Measurements from ENCODE around the gene FCER1G. TPM values are rescaled to one million over a fixed set of nuclear protein-coding genes. Genes with fewer than 3 reads are reported as not detected.
"Not testable (repeated sequence)": the region's sequence is repeated elsewhere in the genome, so short reads cannot be mapped to it uniquely, and the experiment has no call there.

Gene FCER1G
- total and polyA plus RNA-seq, 4 donors, result 25.4 to 77.1 (median 39.3) TPM

DNA sequence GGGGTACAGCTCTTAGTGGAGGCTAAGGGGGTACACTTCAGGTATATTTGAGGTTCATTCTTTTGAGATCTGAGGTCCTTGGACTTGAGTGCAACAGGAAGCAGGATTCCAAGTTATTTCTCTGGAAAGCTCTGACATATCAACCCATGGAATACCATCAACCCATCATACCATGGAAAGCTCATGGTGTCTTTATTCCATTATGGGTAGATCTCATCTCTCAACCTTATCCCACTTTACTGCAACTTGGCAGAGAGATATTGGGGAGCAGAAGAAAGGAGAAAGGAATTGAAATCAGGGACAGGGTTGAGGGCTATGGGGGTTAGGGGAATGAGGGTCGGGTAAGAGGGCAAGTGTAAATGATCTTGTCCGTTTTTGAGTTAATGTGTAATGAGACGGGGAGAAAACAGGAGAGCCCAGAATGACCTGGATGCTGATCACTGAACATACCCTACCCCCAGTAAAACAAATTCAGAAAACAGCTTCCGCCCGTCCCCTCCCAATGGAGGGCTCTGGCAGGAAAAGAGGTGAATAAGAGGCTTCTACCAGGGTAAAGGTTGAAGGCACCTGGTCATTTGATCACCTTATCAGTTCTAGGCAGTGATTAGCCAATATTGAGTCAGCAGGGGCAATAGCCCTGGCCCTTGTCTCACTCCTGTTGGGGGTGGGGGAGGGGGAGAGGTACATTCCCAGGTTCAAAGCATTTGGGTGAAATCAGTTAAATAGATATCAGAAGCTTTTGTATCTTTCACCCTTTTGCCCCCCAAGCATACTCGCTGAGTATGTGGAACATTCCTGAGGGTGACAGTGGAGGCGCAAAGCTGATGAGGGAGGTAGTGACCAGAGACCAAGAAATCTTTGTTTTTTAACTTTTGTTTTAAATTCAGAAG lies 9.0 kb downstream of the FCER1G start:
- TF ChIP-seq, protein P1, sequence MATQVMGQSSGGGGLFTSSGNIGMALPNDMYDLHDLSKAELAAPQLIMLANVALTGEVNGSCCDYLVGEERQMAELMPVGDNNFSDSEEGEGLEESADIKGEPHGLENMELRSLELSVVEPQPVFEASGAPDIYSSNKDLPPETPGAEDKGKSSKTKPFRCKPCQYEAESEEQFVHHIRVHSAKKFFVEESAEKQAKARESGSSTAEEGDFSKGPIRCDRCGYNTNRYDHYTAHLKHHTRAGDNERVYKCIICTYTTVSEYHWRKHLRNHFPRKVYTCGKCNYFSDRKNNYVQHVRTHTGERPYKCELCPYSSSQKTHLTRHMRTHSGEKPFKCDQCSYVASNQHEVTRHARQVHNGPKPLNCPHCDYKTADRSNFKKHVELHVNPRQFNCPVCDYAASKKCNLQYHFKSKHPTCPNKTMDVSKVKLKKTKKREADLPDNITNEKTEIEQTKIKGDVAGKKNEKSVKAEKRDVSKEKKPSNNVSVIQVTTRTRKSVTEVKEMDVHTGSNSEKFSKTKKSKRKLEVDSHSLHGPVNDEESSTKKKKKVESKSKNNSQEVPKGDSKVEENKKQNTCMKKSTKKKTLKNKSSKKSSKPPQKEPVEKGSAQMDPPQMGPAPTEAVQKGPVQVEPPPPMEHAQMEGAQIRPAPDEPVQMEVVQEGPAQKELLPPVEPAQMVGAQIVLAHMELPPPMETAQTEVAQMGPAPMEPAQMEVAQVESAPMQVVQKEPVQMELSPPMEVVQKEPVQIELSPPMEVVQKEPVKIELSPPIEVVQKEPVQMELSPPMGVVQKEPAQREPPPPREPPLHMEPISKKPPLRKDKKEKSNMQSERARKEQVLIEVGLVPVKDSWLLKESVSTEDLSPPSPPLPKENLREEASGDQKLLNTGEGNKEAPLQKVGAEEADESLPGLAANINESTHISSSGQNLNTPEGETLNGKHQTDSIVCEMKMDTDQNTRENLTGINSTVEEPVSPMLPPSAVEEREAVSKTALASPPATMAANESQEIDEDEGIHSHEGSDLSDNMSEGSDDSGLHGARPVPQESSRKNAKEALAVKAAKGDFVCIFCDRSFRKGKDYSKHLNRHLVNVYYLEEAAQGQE (IDR thresholded peaks at IDR 0.05), result peak; percentile 77
- TF ChIP-seq FOXA1 (IDR thresholded peaks at IDR 0.05) (peak; percentile 59), JUND (IDR thresholded peaks at IDR 0.05) (peak; percentile 81 to 94), RAD21 (IDR thresholded peaks at IDR 0.05) (peak; percentile 39 to 51), HNF4G (IDR thresholded peaks at IDR 0.05) (peak; percentile 33), EGR1 (IDR thresholded peaks at IDR 0.05; ENCODE audit: low read depth in 2 of 2) (peak in 1 of 2 donors; percentile 57), SP1 (IDR thresholded peaks at IDR 0.05) (peak; percentile 99), TAF1 (conservative IDR thresholded peaks at IDR 0.05) (no peak), NR2F2 (IDR thresholded peaks at IDR 0.05) (peak; percentile 60), FOXA2 (IDR thresholded peaks at IDR 0.05) (peak; percentile 69), YY1 (IDR thresholded peaks at IDR 0.05) (peak; percentile 85), HNF4A (conservative IDR thresholded peaks at IDR 0.05) (peak; percentile 80 to 92), GABPA (IDR thresholded peaks at IDR 0.05 in 1 of 2, conservative IDR thresholded peaks at IDR 0.05 in 1 of 2) (peak in 1 of 2 donors; percentile 78), RXRA (IDR thresholded peaks at IDR 0.05) (peak; percentile 97 to 99)
- TF ChIP-seq, protein P2, sequence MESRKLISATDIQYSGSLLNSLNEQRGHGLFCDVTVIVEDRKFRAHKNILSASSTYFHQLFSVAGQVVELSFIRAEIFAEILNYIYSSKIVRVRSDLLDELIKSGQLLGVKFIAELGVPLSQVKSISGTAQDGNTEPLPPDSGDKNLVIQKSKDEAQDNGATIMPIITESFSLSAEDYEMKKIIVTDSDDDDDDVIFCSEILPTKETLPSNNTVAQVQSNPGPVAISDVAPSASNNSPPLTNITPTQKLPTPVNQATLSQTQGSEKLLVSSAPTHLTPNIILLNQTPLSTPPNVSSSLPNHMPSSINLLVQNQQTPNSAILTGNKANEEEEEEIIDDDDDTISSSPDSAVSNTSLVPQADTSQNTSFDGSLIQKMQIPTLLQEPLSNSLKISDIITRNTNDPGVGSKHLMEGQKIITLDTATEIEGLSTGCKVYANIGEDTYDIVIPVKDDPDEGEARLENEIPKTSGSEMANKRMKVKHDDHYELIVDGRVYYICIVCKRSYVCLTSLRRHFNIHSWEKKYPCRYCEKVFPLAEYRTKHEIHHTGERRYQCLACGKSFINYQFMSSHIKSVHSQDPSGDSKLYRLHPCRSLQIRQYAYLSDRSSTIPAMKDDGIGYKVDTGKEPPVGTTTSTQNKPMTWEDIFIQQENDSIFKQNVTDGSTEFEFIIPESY (IDR thresholded peaks at IDR 0.05), result peak; percentile 73
- TF ChIP-seq, protein P3, sequence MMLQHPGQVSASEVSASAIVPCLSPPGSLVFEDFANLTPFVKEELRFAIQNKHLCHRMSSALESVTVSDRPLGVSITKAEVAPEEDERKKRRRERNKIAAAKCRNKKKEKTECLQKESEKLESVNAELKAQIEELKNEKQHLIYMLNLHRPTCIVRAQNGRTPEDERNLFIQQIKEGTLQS (IDR thresholded peaks at IDR 0.05), result peak; percentile 97
- TF ChIP-seq, protein P4, sequence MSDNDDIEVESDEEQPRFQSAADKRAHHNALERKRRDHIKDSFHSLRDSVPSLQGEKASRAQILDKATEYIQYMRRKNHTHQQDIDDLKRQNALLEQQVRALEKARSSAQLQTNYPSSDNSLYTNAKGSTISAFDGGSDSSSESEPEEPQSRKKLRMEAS (IDR thresholded peaks at IDR 0.05), result peak; percentile 70
- TF ChIP-seq, protein P5, sequence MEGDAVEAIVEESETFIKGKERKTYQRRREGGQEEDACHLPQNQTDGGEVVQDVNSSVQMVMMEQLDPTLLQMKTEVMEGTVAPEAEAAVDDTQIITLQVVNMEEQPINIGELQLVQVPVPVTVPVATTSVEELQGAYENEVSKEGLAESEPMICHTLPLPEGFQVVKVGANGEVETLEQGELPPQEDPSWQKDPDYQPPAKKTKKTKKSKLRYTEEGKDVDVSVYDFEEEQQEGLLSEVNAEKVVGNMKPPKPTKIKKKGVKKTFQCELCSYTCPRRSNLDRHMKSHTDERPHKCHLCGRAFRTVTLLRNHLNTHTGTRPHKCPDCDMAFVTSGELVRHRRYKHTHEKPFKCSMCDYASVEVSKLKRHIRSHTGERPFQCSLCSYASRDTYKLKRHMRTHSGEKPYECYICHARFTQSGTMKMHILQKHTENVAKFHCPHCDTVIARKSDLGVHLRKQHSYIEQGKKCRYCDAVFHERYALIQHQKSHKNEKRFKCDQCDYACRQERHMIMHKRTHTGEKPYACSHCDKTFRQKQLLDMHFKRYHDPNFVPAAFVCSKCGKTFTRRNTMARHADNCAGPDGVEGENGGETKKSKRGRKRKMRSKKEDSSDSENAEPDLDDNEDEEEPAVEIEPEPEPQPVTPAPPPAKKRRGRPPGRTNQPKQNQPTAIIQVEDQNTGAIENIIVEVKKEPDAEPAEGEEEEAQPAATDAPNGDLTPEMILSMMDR (IDR thresholded peaks at IDR 0.05; ENCODE audit: low read depth, low read length, missing input control), result no peak
- Histone ChIP-seq H3K9ac (ENCODE audit: low read depth in 1 of 2, low read length in 2 of 2) (peak overlapping the region in 1 of 2 donors; percentile 47), H3K4me3 (ENCODE audit: low read depth in 1 of 3, low read length in 3 of 3) (peak overlapping the region in 2 of 3 donors; percentile 44 to 68), H3K9me3 (ENCODE audit: control insufficient read depth in 4 of 4, low read length in 3 of 4) (no peaks in the 10 kb centered on the region), H3K27ac (ENCODE audit: low read depth in 1 of 2, low read length in 2 of 2) (peak overlapping the region; percentile 93 to 100), H3K27me3 (ENCODE audit: control insufficient read depth in 4 of 4, insufficient read depth in 4 of 4, low read length in 3 of 4) (no peaks in the 10 kb centered on the region), H3K36me3 (ENCODE audit: control insufficient read depth in 4 of 4, insufficient read depth in 3 of 4, low read depth in 1 of 4, low read length in 3 of 4) (peaks cover 0 to 6% (median under 1%) of the 10 kb centered on the region in 4 donors), H3K4me1 (ENCODE audit: control insufficient read depth in 4 of 4, insufficient read depth in 4 of 4, low read length in 3 of 4) (peaks cover 0 to 53% (median 30%) of the 10 kb centered on the region in 4 donors)
- DNase-seq (ENCODE audit: low spot score), result peak; percentile 71
- 32% methylated on average over 7 of the region's 7 CpGs for WGBS

DNA sequence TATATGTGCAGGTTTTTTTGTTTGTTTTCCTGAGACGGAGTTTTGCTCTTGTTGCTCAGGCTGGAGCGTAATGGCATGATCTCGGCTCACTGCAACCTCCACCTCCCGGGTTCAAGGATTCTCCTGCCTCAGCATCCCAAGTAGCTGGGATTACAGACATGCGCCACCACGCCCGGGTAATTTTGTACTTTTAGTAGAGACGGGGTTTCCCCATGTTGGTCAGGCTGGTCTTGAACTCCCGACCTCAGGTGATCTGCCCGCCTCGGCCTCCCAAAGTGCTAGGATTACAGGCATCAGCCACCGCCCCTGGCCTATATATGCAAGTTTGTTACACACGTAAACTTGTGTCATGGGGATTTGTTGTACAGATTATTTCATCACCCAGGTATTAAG lies 9.6 kb downstream of the FCER1G start:
- H3K4me3 ChIP-seq (ENCODE audit: low read depth in 1 of 3, low read length in 3 of 3), result peak overlapping the region in 2 of 3 donors; percentile 26 to 32
- not testable (repeated sequence) for DNase-seq (ENCODE audit: low spot score); H3K27me3 ChIP-seq (ENCODE audit: control insufficient read depth in 4 of 4, insufficient read depth in 4 of 4, low read length in 3 of 4); H3K9me3 ChIP-seq (ENCODE audit: control insufficient read depth in 4 of 4, low read length in 3 of 4); H3K9ac ChIP-seq (ENCODE audit: low read depth in 1 of 2, low read length in 2 of 2); H3K36me3 ChIP-seq (ENCODE audit: control insufficient read depth in 4 of 4, insufficient read depth in 3 of 4, low read depth in 1 of 4, low read length in 3 of 4)
- H3K4me1 ChIP-seq (ENCODE audit: control insufficient read depth in 4 of 4, insufficient read depth in 4 of 4, low read length in 3 of 4), result peaks cover 0 to 49% (median 29%) of the 10 kb centered on the region in 4 donors
- 33% methylated on average over 13 of the region's 13 CpGs for WGBS
- H3K27ac ChIP-seq (ENCODE audit: low read depth in 1 of 2, low read length in 2 of 2), result peak overlapping the region; percentile 75
